GM19193 (cell line): Measurements from ENCODE around the gene ALK.

Experiments used
- POLR2A ChIP-seq: IDR thresholded peaks from 4 replicates; pipeline ENCODE4 v1.6.1; 2011; ENCODE audit not compliant: insufficient read depth, insufficient read length; ENCODE audit errors: extremely low read depth

ALK gene

DNA sequence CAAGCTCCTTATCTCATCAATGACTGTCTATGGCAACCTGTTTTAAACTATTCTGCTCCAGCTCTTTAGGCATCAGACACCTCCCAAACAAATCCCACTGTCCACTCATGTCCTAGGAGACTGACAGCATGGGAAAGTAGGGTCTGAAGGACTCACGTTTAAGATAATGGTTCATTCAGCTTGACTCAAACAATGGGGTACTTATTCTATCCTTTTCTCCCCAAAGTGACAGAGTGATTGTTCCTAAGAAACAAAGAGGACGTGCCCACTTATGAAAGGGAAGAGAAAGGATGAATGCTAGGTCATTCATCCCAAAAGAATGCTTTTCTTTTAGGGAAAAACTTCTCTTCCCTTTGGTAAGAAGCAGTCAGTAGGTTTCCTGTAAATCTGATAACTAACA lies 41.9 kb downstream of the ALK start:
- no peak for TF ChIP-seq POLR2A

DNA sequence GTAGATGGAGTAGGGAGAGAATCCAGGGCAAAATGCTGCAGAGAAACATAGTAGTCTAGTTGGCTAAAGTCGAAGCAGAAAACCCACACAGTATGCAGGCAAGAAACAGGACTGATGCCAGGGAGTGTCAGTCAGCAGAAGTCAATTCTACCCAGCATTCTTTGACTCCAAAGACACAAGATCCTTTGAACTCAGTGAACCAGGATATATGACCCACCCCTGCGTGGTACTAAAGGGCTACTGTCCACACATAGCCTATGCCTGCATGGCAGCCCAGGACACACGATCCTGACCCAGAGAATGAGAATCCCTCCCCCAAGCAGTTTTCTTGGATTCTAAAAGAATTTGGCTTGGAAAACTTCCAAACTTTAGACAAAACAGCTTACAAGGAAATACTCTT lies 42.5 kb downstream of the ALK start:
- TF ChIP-seq POLR2A: no peak

DNA sequence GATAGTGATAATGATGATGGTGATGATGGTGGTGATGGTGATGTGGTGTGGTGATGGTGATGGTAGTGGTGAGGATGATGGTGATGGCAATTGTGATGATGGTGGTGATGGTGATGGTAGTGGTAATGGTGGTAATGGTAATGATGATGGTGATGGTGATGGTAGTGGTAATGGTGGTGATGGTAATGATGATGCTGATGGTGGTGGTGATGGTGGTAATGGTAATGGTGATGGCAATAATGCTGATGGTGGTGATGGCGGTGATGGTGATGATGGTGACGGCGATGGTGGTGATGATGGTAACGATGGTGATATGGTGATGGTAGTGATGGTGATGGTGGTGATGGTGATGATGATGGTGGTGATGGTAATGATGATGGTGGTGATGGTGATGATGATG lies 45.0 kb downstream of the ALK start:
- TF ChIP-seq POLR2A: no peak

DNA sequence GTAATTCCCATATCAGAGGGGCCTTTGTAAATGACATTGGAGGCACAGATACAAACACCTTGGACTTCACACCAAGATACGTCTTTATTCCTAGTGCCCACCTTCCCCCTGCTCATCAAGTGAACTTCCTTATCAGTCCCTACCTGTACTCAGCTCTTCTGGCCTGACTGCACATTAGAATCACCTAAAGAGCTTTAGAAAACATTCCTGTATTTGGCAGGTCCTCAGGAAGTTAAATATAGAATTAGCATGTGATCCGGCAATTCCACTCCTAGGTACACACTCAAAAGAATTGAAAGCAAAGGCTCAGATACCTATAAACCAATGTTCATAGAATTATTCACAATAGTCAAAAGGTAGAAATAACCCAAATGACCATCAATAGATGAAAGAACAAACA lies 46.6 kb downstream of the ALK start:
- TF ChIP-seq POLR2A: no peak

DNA sequence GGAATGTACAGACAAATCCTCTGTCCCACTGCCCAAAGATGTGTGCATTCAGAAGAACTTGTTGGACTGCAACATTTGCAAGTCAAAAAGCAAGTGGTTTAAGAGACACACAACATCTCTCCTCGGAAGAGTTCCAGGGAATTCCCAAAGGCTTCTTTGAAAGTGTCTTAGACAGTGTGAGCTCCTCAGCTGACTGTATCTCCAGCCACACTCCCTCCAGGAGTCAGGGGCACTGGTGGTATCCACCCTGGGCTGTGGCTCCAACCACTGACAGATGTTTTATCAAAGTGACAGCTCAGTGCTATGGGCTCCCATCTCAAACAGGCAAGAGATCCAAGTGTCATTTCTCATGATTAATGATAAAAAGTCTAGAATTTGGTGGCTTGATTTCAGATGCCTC lies 48.5 kb downstream of the ALK start:
- TF ChIP-seq POLR2A: no peak

DNA sequence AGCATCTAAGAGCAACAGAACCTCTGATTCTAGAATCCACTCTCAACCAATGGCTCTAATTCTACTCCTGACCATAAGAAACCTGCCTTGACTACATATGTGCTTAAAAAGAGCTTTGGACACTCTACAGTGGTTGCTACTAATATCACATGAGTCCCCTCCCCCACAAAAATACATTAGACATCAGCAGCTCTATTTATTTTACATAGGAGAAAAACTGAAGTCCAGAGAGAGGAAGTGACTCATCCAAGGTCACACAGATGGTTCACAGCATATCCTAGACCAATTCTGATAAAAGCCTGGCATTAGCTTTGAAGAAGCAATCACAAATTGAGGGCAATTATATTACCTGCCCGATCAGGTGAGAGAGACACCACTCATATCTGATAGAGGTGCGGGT lies 49.8 kb downstream of the ALK start:
- no peak for TF ChIP-seq POLR2A

DNA sequence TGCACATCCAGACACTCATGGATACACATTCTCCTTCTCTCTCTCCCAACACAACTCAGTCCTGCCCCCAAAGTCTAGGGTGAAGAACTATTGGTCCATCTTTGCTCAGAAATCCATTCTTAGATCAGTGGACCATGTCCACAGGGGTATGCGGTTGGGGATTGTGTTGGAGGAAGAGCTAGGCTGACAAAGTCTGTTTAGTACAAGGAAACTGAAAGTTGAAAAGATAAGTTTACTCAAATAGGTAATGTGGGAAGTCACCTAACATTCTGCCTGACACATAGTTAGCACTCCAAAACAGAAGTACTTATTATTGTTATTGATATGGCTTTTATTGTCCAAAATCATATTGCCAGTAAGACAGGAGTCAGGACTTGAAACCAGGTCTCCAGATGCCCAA lies 55.9 kb downstream of the ALK start:
- no peak for TF ChIP-seq POLR2A

DNA sequence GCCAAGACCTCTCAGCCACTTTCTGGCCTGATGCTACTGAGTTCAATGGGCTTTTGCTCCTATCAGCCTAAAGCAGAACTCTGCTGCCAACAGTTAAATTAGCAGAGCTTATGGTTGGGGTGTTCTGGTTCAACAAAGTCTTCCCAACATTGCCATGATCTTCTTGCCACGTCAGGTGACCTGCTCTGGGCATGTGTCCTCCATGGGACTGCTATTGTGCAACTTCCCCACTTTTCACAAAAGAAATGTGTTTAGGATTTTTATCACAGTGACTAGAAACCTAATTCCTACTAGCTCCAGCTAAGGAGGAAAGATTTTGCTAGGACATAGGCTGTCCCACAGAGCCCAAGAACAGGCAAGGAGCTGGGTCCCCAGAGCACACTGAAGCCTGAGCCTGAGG lies 56.4 kb downstream of the ALK start:
- no peak for TF ChIP-seq POLR2A

DNA sequence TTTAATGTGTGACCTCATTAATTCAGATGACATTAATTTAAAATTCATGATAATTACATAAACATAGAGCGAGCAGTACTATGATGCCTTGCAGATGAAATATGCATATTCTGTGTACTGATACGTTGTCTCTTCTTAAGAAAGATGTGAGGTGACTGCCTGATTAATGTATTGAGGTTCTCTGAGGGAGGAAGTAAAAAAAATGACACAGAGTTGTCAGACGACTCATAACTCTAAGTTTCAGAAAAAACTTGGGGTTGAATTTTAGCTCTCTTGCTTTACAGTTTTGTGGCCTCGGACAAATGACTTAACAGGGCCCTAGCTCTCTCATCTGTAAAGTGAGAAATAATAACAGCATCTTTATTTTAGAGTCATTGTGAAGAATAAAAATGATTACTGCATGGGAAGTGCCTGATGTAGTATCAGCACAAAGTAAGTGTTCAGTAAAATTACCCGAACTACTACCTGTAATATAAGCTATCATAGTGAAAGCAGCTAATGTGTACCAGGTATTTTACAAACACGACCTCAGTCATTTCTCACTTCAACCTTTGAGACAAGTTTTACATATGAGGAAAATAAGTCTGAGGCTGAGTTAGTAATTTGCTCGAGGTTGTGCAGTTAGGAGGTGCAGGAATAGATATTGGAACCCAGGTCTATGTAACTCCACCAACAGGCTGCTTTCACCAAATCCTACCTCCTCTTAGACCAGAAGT lies 65.3 kb downstream of the ALK start:
- TF ChIP-seq POLR2A: no peak

DNA sequence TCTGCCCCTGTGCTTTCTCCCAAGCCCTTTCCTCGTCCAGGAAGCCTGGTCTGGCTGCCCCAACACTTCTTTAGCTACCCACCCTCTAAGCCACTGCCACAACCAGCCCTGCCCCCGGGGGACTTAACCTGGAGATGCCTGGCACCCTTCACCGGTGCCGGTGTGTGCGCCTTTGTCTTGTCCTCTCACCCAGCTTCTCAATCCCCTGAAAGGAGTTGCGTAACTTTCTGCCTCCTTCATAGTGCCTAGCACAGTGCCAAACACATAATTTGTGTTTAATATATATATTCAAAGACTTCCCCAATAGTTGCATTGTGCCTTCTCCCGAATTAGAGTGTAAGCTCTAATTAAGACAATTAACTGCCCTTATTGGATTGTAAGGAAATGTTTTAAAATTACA lies 70.6 kb downstream of the ALK start:
- TF ChIP-seq POLR2A: no peak

DNA sequence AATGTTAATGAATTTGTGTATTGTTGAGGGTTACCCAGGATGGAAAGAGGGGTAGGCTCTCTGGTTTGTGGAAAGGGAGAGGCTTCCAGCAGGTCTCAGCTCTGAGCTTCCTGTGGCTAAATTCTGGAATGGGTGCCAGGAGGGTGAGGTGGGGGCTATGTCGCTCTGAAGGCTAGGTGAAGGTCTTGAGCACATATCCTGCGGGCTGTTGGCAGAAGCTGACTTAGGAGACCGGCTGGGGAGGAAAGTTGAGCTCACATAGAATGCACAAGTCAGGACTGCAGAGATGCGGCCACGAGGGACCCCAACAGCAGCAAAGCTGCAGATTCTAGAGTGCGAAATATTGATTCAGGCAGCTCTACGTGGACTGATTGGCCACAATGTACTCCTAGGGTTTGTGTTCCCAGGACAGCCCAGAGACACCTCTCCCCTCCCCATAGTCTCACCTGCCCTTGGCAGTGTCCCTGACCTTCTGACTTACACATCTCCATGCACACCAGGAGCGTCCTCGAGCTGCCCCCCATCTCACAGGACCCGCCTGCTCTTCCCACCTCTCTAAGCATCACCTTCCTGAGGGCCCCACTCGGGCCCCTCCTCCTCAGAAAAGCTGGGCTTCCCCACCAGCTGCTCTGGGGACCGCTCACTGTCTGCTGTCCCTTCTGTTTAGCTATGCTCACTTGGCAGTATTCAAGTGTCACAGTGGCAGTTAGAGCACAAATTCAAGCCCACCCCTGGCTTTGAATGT lies 72.6 kb downstream of the ALK start:
- TF ChIP-seq POLR2A: no peak

DNA sequence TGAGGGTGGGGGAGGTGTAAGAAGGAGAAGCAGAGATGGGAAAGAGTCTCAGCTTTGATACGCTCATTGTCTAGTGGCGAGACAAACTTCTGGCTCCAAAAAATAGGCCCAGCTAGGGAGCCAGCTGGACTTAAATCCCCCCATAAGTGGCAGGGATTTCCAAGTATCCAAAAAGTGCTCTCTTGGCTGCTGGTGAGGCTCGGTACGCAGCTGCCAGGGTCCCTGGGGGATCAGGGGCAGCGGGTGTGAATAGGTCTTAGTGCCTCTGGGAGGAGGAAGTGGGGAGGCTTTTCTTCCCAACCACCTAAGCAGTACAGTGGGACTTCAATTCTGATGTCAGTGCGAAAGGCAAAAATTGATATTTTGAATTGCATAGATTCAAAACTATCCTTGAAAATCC lies 73.5 kb downstream of the ALK start:
- no peak for TF ChIP-seq POLR2A

DNA sequence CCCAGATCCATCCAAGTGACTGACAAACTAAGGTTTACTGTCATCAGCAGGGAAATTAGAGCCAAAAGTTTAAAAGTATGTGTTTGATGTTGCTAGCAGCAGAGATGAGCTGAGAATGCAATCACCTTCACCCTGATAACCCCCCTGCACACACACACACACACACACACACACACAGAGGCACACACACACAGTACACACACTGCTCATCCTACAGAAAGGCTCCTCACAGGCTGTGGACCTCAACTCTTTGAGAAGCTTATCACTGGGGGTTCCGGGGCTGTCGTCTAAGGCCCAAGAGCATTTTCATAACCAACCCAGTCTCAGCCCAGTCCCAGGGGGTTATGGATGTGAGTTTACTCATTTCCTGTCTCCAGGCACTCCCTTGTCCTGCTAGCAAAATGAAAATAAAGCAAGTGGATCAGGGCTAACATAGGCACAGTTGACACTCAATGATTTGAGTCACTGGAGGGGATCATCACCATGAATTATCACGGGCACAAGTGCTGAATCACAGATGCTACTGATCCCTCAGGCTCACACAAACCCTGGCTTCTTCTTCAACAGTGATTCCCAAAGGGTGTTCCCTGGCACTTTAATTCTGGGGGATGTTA lies 76.6 kb downstream of the ALK start:
- no peak for TF ChIP-seq POLR2A

DNA sequence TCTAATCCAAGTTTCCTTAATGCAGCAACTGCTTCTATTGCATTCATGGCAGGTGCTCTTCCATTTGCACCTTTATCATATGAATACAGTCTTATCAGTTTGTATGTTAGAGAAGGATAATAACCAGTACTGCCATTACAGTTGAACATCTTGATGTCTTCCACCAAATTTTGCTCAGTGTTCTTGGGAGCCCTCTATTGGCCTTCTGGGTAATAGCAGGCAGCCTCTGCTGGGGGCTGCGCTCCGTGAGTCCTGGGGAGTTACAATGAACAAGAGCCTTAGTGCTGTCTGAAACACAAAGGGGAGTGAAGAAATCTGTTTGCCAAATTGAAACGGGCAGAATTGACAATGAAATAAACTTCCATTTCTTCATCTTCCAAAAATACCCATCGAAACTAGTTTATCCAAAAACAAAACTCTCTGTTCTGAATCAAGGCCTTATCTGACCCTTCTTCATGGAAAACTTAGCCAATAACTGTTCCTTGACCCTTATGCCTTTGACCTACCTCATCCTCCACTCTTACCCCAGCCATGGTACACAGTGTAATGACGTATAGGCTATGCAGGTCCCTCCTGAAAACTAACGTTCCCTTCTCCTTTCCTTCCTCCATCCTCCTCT lies 79.9 kb downstream of the ALK start:
- no peak for TF ChIP-seq POLR2A

DNA sequence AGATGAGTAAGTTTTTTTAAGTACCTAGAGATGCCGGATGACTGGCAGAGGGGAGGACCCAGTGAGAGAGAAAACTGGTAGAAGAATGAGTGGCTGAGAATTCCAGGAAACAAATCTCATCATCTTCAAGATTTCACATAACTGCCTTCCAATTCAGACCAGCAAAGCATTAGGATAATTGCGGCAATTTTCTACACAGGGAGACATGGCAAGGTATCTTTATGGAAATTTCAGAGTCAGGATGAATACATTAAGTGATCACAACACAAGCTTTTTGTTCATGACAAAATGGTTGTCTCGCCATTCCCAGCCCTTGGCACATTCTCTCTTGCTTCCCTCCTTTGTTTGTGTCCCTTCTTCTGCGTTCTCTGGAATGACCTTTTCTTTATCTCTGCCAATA lies 82.1 kb downstream of the ALK start:
- no peak for TF ChIP-seq POLR2A

DNA sequence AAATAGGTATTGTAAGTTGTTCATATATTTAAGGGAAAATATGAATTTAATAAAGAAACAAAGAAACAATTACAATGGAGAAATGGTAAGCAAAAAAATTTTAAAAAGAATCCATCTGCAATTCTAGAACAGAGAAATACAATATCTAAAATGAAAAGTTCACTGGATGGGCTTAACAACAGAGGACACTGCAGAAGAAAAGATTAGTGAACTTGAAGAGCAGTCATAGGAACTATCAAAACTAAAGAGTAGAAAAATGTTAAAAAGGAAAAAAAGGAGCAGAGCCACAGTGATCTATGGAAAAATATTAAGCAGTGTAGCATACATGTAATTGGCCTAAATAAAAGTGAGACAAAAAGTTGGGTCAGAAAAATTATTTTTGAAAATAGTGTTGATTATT lies 83.5 kb downstream of the ALK start:
- TF ChIP-seq POLR2A: no peak
